CD4-positive, alpha-beta T cell treated with Interleukin-17A for 4 hours (primary cell): ENCODE results near the gene ZSCAN2.
A peak's percentile ranks its signal among the peaks of the same experiment; 100 is the strongest.
"Not testable (repeated sequence)": the region's sequence is repeated elsewhere in the genome, so short reads cannot be mapped to it uniquely, and the experiment has no call there.

ENCODE experiments used
- DNase-seq: peaks from one replicate; pipeline ENCODE4 v3.0.0-alpha.2; 2020; ENCODE audit warnings: mixed read lengths

Gene ZSCAN2

DNA sequence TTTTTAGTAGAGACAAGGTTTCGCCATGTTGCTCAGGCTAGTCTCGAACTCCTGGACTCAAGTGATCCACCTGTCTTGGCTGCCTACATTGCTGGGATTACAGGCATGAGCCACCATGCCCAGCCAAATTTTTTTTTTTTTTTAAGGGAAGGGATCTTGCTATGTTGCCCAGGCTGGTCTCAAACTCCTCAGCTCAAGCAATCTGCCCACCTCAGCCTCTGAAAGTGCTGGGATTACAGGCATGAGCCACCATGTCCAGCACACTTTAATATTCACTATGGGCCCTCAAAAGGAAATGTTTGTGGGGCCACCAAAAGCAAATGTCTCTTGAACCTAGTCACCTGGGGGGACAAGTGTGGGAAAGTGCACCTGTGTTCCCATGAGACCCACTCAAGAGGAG, 41.8 kb downstream of the ZSCAN2 start:
- not testable (repeated sequence) for DNase-seq

DNA sequence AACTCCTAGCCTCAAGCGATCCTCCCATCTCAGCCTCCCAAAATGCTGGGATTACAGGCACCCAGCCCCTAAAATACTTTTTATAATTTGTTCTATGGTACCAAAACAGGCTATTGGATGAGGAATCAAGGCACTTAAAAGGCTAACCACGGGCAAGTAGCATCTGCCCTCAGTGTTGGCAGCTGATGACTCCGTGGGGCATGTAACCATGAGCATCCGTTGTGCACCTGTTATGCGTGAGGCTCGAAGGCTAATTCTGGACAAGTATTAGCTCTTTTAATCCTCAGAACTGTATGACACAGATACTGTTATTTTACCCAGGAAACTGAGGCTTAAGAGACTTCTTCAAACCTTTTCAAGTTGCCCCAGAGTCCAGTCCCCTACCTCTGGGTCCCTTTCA, 43.0 kb downstream of the ZSCAN2 start:
- no peak for DNase-seq

DNA sequence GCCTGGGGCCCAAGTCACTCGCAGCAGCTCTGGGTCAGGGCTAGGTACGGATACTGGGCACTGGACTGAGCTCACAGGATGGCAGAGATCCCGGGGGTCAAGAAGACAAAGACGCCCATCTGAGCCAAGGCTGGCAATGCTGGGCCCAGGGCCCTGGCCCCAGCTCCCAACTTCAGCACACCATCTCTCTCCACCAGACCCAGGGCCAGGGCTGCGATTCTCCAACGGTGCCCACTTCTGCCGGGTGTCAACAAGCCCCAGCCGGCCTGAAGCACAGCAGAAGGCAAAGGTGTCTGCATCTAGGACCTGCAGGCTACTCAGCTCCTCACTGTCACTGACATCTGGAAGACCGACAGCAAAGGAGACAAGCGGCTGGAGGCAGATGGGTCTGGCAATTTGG, 44.7 kb downstream of the ZSCAN2 start:
- DNase-seq: no peak

DNA sequence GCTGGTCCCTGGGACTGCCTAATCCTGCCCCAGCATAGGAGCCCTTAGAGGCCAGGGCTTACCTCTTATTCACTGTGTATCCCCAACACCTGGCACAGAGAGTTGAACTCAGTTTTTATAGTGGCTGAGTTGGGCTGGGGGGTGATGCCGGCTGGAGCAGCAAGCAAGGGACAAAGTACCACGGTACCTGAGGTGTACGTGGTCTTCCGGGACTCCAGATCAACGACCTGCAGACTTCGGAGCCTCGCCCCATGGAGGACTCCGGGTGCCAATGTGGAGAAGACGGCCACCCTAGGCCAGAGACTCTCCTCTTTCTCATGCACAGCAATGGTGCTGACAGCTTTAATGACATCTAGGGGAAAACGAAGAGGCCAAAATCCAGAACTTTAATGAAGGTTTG, 45.2 kb downstream of the ZSCAN2 start:
- DNase-seq: no peak

DNA sequence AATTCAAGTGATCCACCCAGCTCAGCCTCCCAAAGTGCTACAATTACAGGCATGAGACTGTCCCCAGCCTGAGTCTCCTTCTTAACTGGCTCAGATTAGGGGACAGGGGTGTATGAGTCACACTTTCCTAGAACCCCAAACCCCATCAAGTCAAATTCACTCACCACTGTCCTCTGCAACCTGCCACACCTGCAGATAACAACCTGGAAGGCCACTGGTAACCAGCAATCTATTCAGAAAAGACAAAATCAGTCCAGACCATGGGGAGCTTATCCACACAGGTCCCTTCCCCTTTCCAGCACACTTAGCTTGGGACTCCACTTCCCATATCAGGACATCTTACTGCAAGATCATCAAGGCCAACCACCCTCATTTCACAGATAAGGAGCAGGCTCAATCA, 46.9 kb downstream of the ZSCAN2 start:
- no peak for DNase-seq

DNA sequence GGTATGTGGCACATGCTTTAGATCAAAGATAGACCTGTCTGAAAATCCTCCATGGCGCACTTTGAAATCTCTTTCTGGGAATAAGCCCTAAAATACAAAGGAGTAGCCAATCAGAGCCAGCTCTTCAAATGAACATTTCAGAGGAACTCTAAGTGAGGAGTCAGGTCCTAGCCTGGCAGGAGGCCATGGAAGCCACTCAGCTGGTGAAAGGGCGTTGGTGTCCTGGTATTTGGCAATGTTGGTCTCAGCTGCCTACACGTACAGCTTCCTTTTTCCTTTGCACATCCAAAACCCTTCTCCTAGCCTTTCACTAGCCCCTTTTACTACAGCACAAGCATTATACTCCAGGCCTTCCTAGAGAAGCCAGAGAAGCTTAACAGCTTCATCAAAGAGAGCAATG, 47.7 kb downstream of the ZSCAN2 start:
- DNase-seq: no peak

DNA sequence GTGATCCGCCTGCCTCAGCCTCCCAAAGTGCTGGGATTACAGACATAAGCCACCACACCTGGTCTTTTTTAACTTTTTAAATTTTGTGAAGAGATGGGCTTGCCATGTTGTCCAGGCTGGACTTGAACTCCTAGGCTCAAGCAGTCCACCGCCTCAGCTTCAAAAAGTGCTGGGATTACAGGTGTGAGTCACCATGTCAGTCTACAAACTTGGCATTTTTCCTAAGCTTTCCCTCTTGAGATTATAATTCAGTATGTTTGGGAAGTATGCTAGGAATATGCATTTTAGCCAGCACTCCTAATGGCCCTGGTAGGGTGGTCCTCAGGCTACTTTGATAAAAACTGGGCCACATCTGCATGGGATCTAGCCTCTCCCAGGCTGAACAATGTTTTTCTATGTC, 48.9 kb downstream of the ZSCAN2 start:
- no peak for DNase-seq

DNA sequence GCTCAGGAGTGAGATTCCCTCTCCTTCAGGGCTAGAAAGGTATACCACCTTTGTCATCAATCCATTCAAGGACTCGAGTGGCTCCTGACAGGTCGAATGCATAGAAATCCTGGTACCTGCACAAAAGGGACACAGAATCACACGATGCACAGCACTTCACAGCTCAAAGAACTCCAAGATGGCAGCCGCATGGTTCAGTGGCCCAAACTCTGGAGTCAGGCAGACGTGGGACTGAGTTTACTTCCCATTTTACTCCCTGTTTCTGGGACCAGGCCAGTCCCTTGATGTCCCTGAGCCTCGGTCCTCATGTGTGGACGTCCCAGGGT, 52.7 kb downstream of the ZSCAN2 start:
- no peak for DNase-seq

DNA sequence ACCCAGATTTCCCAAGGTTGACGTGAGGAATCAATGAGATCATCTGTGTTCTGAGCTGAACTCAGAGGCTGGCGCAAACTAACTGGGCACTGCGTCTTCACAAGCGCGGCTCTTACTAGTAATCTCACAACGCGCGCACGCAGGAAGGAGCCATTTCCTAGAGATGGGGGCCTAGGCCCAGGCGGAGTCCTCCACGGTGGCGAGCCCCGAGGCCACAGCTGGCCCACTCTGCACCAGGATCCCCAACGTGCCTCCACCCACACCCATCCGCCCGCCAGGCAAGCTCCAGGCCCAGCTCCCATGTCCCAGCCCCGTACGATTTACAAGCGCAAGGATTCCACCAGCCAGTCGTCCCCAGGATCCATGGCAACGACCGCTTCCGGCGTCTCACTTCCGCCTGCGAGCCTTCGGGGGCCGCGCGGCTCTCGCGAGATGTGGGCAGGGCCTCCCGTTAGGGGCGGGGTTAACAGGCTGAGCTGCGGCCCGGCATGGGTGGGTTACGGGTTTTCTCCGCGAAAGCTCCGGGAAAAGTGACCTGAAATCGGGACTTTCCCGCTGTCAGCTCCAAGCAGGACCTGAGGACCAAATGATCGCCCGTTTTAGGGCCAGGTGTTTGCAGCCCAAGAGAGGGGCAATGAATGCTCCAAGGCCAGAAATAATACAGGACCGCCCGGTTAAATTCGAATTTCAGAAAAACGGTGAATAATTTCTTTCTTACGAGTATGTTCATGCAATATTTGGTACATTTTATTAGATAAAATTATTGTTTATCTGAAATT, 53.3 kb downstream of the ZSCAN2 start, which contains the start of gene WDR73:
WDR73 (minus strand) TSS at position 374 of the 779 bp plus-strand sequence; CDS start at position 365, 9 bp downstream.
- peak; percentile 98 for DNase-seq

DNA sequence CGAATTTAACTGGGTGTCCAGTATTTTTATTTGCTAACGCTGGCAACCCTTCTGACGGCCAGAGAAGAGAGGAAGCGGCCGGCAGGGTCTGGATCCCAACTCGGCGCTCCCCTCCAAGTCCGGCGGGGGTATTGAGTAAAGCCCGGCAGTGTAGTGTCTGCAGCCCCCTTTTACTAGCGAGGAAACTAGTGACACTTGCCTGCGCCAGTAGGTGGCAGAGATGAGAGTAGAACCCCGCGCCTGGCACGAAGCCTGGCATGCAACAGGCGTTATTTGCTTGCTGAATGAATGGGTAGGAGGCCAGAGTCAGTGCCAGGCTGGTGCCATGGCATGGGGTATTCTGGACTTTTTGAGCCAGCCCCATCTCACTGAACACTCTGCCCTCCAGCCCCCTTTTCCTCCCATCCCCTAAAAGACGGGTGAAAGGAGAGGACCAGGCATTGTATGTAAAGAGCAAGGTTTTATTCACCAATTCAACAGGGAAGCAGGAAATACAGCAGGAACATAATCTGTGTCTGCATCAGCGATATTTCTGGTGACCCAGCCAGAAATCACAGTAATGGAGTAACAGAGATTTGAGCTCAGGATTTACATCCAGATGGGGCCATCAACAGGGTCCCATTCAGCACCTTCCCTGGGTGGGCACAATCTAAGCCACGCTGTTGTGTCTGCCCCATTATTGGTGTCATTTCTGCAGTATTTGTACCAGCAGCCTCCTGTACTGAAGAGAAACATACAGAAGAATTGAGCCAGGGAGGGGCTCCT, 54.1 kb downstream of the ZSCAN2 start:
- DNase-seq: peak; percentile 85

DNA sequence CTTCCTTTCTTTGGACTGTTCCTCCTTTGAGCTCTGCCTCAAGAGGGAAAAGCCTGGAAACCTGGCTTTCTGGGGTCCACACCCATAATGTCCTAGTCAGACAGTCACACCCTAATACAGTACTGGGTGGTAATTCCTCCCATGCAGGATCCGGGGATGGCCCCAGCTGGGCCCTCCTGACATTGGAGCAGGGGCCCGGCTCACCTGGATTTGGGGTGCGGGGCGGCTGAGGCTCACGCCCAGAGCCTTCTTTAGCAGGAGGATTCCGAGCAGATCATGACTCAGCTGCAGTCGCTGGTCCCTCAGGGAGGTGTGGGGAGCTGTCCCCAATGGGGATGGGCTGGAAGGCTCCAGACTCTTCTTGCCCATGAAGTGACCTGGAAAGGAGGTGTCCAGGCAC, 56.2 kb downstream of the ZSCAN2 start:
- DNase-seq: no peak

DNA sequence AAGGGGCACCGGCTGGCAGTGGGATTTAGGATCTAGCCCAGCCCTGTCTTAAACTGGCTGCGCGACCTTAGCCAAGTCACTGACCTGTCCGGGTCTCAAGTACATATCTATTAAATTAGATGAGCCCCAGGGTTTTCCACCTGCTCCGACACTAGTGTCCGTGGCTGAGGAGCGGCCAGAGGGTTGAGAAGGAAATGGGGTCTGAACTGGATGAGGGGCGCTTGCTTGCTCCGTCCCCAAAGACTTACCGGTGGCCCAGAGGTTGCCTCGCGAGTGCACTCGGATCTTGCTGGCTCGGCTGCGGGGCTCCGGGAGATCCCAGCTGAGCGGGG, 56.9 kb downstream of the ZSCAN2 start:
- DNase-seq: no peak

DNA sequence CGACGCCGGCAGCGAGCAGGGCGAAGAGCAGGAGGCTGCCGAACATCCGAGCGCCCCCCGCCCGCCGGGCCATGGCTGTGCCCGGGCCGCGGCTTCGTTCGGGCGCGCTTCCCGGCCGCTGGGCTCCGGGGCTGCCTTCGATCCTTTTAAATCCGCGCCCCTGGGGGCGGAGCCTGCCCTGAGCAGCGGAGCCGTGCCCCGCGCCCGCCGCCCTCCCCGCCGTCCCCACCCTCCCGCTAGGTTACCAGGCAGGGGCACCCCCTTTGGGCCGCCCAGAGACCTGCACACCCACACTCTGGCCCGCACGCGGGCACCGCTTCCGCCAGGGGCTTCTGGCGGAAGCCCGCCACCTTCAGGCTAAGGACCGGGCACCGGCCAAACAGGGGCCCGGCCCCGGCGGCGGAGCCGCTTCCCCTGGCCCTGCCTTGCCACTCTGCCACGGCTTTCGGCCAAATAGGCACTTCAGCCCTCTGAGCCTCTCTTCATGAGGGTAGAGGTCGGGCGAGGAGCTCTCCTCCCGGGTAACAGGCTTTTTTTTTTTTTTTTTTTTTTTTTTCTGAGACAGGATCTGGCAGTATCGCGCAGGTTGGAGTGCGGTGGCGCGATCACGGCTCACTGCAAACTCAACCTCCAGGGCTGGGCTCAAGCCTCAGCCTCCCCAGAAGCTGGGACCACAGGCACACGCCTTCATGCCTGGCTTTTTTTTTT, 57.4 kb downstream of the ZSCAN2 start, which contains the start of gene NMB:
NMB (minus strand) TSS at position 120 of the 708 bp plus-strand sequence; CDS start at position 73, 47 bp downstream.
- peak; percentile 90 for DNase-seq

DNA sequence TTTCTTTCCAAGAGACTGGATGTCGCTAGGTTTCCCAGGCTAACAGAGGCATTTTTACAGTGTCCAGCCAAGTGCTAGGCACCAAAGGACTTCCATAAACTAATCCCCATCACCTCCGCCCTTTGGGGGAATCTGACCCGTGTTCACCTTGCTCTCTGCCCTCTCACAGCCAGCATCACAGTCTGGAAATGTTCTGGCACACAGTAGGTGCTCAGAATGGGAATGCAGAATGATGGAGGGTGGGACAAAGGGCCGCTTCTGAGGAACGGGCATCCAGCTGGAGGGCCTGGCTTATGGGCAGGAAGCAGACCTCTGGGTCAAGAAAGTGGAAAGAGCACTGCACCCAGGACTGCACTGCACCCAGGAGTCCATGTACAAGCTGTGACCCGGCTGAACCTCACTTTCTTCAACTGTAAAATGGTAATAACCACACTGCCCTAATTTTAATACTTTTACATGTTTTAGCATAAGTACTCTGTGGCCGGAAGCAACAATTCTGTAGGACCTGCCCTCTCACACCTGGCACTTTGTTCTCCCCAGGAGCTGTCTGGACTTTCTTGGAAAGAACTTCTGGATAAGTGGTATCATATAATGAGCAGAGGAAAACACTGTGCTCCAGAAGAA, 58.1 kb downstream of the ZSCAN2 start:
- no peak for DNase-seq

DNA sequence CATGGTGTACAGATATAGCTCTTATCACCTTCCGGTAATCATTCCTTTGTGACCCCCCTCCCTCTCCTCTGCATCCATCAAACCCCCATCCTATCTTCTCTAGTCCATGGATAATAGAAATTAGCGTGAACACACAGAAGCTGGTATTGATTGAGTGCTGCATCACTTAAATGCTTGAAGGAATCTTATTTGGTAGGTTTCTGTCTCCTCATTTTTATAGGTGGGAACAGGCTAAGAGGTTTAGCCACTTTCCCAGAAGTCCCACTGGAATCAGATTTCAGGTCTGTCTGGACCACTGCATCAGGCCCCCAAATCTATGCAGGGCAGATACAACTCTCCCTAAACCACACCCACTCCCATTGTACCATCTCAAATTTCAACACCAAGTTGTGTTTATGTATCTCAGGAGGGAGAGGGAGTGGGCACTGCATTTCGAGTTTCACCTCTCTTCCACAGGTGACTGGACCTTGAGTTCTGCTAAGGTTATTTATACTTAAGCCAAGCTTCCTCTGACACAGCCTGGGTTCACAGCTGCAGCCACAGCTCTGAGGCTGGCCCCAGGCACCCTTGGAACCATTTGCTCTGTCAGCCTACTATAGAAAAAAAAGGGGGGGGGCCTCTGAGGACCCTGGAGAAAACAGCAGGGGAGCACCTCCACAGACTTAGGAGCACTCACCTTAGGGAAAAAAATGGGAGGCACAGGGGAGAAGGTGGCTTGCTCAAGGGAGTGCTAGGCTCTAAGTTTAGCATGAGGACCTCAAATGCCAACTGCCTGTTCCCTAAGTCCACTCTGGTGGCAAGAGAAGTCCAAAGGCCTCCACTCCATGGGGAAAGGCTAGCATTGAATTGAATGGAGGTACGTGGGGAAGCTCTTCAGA, 59.3 kb downstream of the ZSCAN2 start:
- no peak for DNase-seq

DNA sequence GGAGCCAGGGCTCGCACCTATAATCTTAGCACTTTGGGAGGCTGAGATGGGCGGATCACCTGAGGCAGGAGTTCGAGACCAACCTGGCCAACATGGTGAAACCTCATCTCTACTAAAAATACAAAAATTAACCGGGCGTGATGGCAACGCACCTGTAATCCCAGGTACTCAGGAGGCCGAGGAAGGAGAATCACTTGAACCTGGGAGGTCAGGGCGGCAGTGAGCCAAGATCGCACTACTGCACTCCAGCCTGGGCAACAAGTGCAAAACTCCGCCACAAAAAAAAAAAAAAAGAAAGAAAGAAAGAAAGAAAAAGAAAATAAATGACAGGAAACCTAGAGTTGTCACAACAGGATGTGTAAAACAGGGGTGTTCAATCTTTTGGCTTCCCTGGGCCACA, 60.2 kb downstream of the ZSCAN2 start:
- DNase-seq: no peak

DNA sequence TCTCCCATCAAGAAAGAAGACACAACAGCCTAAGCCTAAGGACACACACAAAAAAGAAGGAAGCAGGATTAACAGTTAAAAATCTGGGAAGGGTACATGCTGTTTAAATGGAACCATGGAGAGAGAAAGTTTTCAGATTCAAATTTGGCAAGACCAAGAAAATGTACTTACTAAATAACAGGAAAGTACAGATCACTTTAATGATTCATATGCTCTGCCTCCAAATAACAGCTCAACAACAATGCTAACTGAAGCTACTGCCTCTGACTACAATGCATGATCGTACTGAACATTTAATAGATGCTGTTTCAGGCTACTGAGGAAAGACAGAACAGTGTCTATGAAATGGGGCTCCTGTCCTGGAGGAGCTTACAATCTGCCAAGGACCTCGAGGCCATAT, 65.6 kb downstream of the ZSCAN2 start:
- DNase-seq: no peak

DNA sequence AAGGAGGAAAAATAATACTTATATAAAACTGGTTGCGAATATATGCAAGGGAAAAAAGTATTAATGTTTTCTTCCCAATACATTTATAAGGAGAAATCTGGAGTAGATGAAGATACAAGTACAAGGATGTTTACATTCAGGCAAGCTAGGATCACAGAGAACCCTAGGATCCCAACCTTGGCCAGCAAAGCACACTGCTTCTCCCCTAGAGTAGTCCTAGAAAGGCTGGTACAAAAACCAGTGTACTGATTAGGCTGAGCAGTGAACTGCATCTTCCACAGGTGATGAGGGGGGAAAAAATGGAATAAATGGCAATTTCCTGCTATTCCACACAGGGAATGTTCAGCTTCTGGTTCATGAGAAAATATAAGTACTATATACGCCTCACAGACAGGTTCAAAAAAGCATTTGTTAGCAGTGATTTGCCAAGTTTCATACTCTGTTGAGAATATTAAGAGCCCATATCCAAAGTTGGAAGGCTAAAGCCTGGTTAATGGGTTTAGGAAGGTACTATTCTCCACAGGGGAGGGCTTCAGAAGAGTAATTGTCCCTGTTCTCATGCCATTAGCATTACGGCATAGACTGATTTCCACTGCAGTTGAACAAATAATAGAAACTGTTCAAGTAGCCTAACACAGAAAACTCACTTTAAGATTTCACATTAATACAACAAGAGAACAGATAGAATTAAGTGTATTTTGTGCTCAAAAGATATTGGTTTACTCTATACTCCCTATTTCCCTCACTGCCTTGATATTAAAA, 67.6 kb downstream of the ZSCAN2 start:
- DNase-seq: no peak

DNA sequence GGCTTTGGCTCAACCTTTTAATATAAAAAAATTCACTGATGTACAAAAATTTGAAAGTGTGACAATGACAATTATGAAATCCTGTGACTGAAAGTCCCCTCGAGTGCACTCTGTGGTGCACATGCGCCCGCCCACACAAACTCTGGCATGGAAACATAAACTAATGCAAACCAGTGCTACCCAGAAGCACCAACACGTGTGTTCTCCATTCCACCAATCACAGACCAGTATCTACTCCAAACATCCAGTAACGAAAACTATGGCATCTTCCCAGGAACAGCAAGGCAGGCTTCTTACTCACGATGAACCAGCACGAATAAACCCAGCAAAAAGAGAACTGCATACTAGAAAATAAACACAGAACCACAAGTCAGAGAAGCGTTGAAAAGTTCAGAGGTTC, 68.9 kb downstream of the ZSCAN2 start:
- DNase-seq: no peak

DNA sequence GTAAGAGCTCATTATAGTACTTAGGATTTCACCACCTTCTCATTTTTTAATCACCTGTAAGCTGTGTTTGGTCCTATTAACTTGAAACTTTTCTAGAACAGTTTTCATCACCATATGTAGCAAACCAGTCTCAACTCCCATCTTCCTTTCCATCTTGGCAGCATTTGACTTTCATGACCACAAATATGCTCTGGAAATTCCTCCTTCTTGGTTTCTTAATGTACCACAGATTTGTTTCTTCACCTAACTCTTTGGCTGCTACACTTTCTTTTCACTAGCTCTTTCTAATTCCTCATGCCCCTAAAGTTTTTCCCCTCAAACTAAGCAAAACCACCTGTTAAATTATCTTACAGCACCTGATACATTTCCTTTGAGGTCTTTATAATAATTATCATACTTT, 70.4 kb downstream of the ZSCAN2 start:
- no peak for DNase-seq
